ENCODE measurements around the gene BRCC3.

DNA sequence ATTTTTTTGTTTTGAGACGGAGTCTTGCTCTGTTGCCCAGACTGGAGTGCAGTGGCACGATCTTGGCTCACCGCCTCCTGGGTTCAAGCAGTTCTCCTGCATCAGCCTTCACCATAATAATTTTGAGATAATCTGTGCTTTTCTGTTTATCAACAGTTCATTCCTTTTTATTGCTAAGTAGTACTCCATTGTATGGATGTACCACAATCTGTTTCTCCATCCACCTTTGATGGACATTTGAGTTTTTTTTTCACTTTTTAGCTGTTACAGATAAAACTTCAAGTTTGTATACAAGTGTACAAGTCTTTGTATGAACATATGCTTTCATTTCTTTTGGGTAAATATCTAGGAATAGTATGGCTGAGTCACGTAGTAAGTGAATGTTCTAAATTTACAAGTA, 35.6 kb upstream of the BRCC3 start:
- TF ChIP-seq, protein P1, sequence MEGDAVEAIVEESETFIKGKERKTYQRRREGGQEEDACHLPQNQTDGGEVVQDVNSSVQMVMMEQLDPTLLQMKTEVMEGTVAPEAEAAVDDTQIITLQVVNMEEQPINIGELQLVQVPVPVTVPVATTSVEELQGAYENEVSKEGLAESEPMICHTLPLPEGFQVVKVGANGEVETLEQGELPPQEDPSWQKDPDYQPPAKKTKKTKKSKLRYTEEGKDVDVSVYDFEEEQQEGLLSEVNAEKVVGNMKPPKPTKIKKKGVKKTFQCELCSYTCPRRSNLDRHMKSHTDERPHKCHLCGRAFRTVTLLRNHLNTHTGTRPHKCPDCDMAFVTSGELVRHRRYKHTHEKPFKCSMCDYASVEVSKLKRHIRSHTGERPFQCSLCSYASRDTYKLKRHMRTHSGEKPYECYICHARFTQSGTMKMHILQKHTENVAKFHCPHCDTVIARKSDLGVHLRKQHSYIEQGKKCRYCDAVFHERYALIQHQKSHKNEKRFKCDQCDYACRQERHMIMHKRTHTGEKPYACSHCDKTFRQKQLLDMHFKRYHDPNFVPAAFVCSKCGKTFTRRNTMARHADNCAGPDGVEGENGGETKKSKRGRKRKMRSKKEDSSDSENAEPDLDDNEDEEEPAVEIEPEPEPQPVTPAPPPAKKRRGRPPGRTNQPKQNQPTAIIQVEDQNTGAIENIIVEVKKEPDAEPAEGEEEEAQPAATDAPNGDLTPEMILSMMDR (optimal IDR thresholded peaks at IDR 0.05 in 1 of 3, IDR thresholded peaks at IDR 0.05 in 1 of 3, conservative IDR thresholded peaks at IDR 0.05 in 1 of 3; ENCODE audit: extremely low read depth in 1 of 3, insufficient read depth in 2 of 3, low read length in 3 of 3), result no peak
- no peak for TF ChIP-seq EZH2 (IDR thresholded peaks at IDR 0.05; ENCODE audit: low read length)
